ENCODE results near the gene TMEM184A.

Gene TMEM184A

GRCh38 chr7:1555813-1556543, at the start of gene TMEM184A:
Gene TMEM184A (minus strand): TSS chr7:1556205. CDS start chr7:1555484, 721 bp downstream.
- DNase-seq, result peak; percentile 81

GRCh38 chr7:1604383-1604782, 48.4 kb upstream of the TMEM184A start:
- DNase-seq, result no peak

- DNase-seq, result no peak
Measured at GRCh38 chr7:1603346-1604225, 47.6 kb upstream of the TMEM184A start.

DNA sequence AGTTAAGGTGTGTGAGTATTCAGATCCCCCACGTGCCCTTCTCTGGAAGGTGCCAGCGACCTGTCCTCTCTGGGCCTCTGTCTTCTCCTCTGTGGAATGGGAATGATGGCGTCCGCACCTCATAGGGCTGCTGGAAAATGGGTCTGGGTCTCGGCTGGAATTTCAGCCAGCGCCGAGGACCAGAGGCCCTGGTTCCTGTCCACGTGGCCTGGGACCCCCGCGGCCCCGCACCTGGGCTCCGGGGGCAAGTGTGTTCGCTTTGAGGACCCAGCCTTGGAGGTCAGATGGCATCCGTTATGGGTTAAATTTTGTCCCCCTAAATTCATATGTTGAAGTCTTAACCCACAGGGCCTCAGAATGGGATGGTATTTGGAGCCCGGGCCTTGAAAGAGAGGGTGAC, 46.4 kb upstream of the TMEM184A start:
- DNase-seq, result no peak

DNA sequence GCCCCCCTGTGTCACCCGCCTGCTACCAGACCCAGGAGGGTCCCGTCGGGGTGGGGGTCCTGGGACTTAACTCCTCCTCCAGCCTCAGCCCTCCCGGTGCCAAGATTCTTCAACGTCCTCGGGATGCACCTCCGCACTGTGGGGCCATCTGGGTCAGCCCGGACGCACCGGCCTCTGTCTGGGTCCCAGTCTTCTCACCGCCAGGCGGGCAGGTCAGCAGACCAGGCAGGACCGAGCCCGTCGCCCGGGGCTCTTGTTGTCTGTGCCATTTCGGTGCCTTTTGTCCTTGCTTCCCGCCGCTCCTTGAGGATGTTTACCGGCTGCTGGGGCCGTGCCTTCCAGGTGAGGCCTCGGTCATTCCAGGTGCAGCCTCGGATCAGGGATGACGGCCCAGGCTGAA, 46.0 kb upstream of the TMEM184A start:
- no peak for DNase-seq

DNA sequence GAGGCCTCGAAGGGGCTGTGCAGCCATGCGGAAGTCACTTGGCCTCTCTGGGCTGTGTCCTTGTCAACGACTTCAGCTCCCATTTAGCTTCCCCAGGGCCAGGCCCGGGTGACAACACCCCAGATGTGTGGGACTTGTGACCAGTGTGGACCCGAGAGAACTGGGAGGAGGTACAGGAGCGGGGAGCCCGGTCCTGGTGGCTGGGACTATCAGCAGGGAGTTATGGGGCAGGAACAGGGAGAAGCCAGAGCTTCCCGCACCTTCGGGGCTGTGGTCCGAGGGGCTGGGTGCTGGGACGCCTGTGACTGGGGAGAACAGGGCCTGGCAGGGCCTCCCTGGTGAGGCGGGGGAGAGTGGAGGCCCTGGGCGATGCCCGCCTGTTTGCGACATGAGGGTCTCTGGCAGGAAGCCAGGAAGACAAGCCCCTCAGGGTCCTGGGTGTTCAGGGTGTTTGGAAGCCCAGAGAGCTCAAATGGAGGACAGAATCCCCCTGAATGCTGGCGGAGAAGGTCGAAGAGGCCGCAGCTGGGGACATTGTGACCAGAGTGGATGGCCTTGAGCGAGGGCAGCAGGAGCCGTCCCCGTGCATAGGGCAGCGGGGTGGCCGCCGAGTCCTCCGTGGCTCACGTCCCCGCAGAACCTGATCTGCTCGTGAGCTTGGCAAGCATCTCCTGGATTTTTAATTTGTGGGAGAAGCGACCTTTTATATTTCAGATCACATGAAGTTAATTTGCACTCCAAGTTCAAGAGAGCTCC, 43.8 kb upstream of the TMEM184A start:
- DNase-seq, result no peak

DNA sequence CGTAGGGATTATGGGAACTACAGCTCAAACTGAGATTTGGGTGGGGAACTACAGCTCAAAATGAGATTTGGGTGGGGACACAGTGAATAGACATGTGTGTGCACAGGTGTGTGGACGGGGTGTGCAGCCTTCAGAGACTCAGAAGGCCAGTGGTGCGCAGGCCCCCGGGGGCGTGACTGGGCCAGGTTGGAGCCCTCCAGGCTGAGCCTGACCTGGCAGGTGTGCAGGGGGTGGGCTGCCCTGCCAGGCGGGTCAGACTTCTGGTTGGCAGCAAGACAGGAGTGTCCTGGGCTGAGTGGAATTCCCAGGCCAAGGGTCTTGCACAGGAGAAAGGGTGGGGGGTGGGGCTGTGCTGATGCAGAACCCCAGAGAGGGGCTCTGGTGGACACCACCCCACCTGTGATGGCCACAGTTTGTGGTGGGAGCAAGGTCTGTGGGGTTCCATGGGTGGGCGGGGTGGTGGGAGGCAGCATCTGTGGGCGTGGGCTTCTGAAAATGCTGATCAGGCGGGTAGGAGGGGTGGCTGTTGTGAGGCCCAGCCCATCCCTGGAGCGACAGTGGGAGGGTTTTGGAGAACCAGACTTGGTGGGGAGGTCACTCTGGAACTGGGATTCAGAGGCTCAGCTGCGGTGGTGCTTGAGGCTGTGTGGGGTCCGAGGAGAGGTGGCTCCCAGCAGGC, 43.1 kb upstream of the TMEM184A start:
- no peak for DNase-seq

GRCh38 chr7:1598286-1598685, 42.3 kb upstream of the TMEM184A start:
- DNase-seq, result no peak

DNA sequence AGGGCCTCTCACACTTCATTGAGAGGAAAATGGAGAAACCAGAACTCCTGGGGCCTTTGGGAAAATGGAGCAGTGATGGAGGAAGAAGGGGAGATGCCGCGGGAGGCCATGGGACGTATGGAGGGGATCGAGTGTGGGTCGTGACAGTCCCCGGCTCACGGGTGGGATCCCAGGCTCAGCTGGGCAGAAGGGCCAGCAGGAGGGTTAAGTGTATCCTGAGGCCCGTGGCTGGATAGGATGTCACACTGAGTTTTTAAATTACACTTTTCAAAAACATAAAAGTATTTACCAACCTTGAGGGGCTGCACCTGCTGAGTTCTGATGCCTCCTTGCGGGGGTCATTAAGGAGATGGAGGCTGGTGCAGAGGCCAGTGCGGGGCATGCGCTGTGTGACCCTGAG, 41.8 kb upstream of the TMEM184A start:
- DNase-seq, result no peak

- DNase-seq, result no peak
Measured at GRCh38 chr7:1597066-1597760, 41.2 kb upstream of the TMEM184A start.

GRCh38 chr7:1596181-1597043, 40.4 kb upstream of the TMEM184A start:
- DNase-seq, result no peak

- DNase-seq, result no peak
Measured at GRCh38 chr7:1595636-1596035, 39.6 kb upstream of the TMEM184A start.

GRCh38 chr7:1595027-1595426, 39.0 kb upstream of the TMEM184A start:
- no peak for DNase-seq

- no peak for DNase-seq
Measured at GRCh38 chr7:1593904-1594421, 38.0 kb upstream of the TMEM184A start.

GRCh38 chr7:1593091-1593866, 37.3 kb upstream of the TMEM184A start:
- no peak for DNase-seq

DNA sequence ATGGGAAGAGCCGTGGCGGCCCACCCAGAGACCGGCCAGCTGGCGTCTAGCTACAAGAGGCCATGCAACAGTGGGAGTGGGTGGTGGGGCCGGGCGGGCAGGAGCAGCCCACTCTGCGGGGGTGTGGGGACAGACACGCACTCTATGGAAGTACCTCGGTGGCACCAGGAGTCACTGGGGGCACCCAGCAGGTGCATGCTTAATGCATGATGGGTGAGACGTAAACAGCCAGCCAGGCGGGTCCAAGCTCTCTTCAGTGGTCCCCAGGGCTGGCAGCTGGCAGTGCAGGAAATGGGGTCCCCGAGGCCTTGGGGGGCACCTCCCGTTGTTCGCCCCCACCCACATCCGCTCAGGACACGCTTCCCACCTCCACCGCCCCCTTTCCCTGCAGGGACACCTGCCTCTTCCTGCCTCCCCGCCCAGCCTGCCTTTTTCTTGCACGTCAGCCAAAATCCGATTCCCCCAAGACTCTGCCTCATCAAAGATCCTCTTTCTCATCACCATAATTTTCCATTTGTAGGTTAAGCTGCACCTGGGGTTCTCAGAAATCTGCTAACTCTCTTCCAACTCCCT, 36.4 kb upstream of the TMEM184A start:
- DNase-seq, result no peak

DNA sequence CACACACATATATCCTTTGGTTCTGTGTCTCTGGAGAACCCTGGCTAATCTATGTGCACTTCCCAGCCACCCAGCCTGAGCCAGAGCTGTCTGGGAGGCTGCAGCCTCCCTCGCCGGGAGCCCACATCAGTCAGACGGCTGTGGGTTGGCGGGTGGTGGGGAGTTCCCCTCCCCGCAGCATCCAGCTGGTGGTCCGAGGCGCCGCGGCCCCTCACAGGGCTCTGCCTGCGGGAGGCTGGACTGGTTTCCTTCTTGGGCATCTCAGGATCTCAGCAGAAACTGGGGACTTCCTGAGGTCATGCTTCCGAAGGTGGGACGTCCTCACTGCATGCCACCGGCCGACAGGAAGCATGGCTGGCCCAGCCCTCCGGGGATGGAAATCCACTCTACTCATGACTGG, 35.9 kb upstream of the TMEM184A start:
- no peak for DNase-seq

GRCh38 chr7:1591396-1591795, 35.4 kb upstream of the TMEM184A start:
- no peak for DNase-seq

- no peak for DNase-seq
Measured at GRCh38 chr7:1590887-1591286, 34.9 kb upstream of the TMEM184A start.

DNA sequence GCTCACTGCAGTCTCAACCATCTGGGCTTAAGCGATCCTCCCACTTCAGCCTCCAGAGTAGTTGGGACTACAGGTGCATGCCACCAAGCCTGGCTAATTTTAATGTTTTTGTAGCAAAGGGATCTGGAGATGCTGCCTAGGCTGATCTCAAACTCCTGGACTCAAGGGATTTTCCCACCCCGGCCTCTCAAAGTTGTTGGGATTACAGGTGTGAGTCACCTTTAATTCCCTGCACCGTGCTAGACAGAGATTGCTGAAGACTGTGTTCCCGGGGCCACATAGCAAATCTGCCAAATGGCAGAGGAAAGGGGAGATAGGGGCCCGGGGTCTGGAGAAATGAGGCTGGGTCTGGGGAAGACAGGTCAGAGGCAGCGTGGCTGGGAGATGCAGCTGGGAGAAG, 34.5 kb upstream of the TMEM184A start:
- DNase-seq, result no peak

Measured in kidney glomerular epithelial cell (primary cell).